ENCODE results near the gene CPXM1. TPM values are rescaled to one million over a fixed set of nuclear protein-coding genes. Genes with fewer than 3 reads are reported as not detected.

Gene CPXM1
- total RNA-seq, 1 experiment from 2014 or later = not detected

GRCh38 chr20:2757001-2757400, 43.4 kb downstream of the CPXM1 start:
- H3K4me1 ChIP-seq = peaks cover 9% of the 10 kb centered on the region; the same call in 1 of the 2 replicates
- no peak overlapping the region for H3K27ac Mint-ChIP-seq (ENCODE audit: unreplicated experiment)
- no peaks in the 10 kb centered on the region; the same call in 1 of the 2 replicates for H3K27me3 ChIP-seq (replicated peaks; ENCODE audit: control insufficient read depth, insufficient read depth, low read length)
- CTCF ChIA-PET = no interaction called here
- POLR2A ChIA-PET = no interaction called here
- peaks cover 7% of the 10 kb centered on the region for H3K27me3 Mint-ChIP-seq (ENCODE audit: insufficient read depth, unreplicated experiment)
- no peak overlapping the region for H3K4me3 Mint-ChIP-seq (ENCODE audit: unreplicated experiment)
- H3K9me3 ChIP-seq = no peaks in the 10 kb centered on the region
- DNase-seq = no peak
- H3K9me3 Mint-ChIP-seq (ENCODE audit: unreplicated experiment) = no peaks in the 10 kb centered on the region
- H3K4me1 Mint-ChIP-seq (ENCODE audit: low read depth, unreplicated experiment) = peaks cover 8% of the 10 kb centered on the region
- intact Hi-C loops (cut with micrococcal nuclease; ENCODE audit: unreplicated experiment) = no loop called here
- H3K4me3 ChIP-seq (ENCODE audit: low read depth, low read length) = no peak overlapping the region
- H3K36me3 ChIP-seq (ENCODE audit: control insufficient read depth, insufficient read depth, low read length) = no peaks in the 10 kb centered on the region
- BruUV-seq (replicated peaks) = no TSS peak
- no peak for TF ChIP-seq CTCF (IDR thresholded peaks at IDR 0.05; ENCODE audit: insufficient read depth in 1 of 2, low read depth in 1 of 2, low read length in 1 of 2, severe bottlenecking in 1 of 2, unreplicated experiment in 1 of 2)
- no peaks in the 10 kb centered on the region for H3K36me3 Mint-ChIP-seq (ENCODE audit: insufficient read depth, unreplicated experiment)

GRCh38 chr20:2756056-2756611, 44.3 kb downstream of the CPXM1 start:
- ChIA-PET POLR2A (interaction anchor here (0.7 kb wide), 1 partner anchor 110 kb away, joined by 5 read pairs; no protein-coding TSS in a partner anchor), CTCF (interaction anchor here (0.6 to 1.3 kb wide), 8 partner anchors 11 to 289 kb away, joined by 3 to 9 read pairs (median 4); no protein-coding TSS in a partner anchor)
- intact Hi-C loops (cut with micrococcal nuclease; ENCODE audit: unreplicated experiment) = loop anchor here (1.0 kb wide), 2 partner anchors 96 to 245 kb away; no protein-coding TSS in a partner anchor
- Histone ChIP-seq H3K4me3 (ENCODE audit: low read depth, low read length) (no peak overlapping the region), H3K9me3 (no peaks in the 10 kb centered on the region), H3K27me3 (replicated peaks; ENCODE audit: control insufficient read depth, insufficient read depth, low read length) (no peaks in the 10 kb centered on the region; the same call in 1 of the 2 replicates), H3K36me3 (ENCODE audit: control insufficient read depth, insufficient read depth, low read length) (no peaks in the 10 kb centered on the region), H3K4me1 (peaks cover 13% of the 10 kb centered on the region)
- DNase-seq = peak; percentile 48 to 61
- Mint-ChIP-seq H3K9me3 (ENCODE audit: unreplicated experiment) (no peaks in the 10 kb centered on the region), H3K4me3 (ENCODE audit: unreplicated experiment) (no peak overlapping the region), H3K27me3 (ENCODE audit: insufficient read depth, unreplicated experiment) (peaks cover 7% of the 10 kb centered on the region), H3K4me1 (ENCODE audit: low read depth, unreplicated experiment) (peaks cover 8% of the 10 kb centered on the region), H3K27ac (ENCODE audit: unreplicated experiment) (no peak overlapping the region), H3K36me3 (ENCODE audit: insufficient read depth, unreplicated experiment) (no peaks in the 10 kb centered on the region)
- BruUV-seq (replicated peaks) = no TSS peak
- TF ChIP-seq CTCF (IDR thresholded peaks at IDR 0.05; ENCODE audit: insufficient read depth in 1 of 2, low read depth in 1 of 2, low read length in 1 of 2, severe bottlenecking in 1 of 2, unreplicated experiment in 1 of 2) = peak; percentile 70 to 79

GRCh38 chr20:2755451-2756055, 44.9 kb downstream of the CPXM1 start:
- H3K4me1 ChIP-seq = peaks cover 19% of the 10 kb centered on the region
- TF ChIP-seq CTCF (IDR thresholded peaks at IDR 0.05; ENCODE audit: insufficient read depth in 1 of 2, low read depth in 1 of 2, low read length in 1 of 2, severe bottlenecking in 1 of 2, unreplicated experiment in 1 of 2) = no peak
- ChIA-PET CTCF (interaction anchor here (0.6 to 1.3 kb wide), 9 partner anchors 11 to 520 kb away, joined by 3 to 9 read pairs (median 4); no protein-coding TSS in a partner anchor), POLR2A (interaction anchor here (0.7 kb wide), 1 partner anchor 110 kb away, joined by 5 read pairs; no protein-coding TSS in a partner anchor)
- no peaks in the 10 kb centered on the region for H3K36me3 ChIP-seq (ENCODE audit: control insufficient read depth, insufficient read depth, low read length)
- DNase-seq = peak in 1 of 2 experiments; percentile 23
- Mint-ChIP-seq H3K9me3 (ENCODE audit: unreplicated experiment) (no peaks in the 10 kb centered on the region), H3K4me1 (ENCODE audit: low read depth, unreplicated experiment) (peaks cover 14% of the 10 kb centered on the region), H3K27me3 (ENCODE audit: insufficient read depth, unreplicated experiment) (peaks cover 7% of the 10 kb centered on the region), H3K4me3 (ENCODE audit: unreplicated experiment) (no peak overlapping the region), H3K36me3 (ENCODE audit: insufficient read depth, unreplicated experiment) (no peaks in the 10 kb centered on the region), H3K27ac (ENCODE audit: unreplicated experiment) (no peak overlapping the region)
- H3K9me3 ChIP-seq = no peaks in the 10 kb centered on the region
- intact Hi-C loops (cut with micrococcal nuclease; ENCODE audit: unreplicated experiment) = loop anchor here (1.0 kb wide), 2 partner anchors 97 to 246 kb away; no protein-coding TSS in a partner anchor
- no peak overlapping the region for H3K4me3 ChIP-seq (ENCODE audit: low read depth, low read length)
- BruUV-seq (replicated peaks) = no TSS peak
- no peaks in the 10 kb centered on the region; the same call in 1 of the 2 replicates for H3K27me3 ChIP-seq (replicated peaks; ENCODE audit: control insufficient read depth, insufficient read depth, low read length)

All from Caco-2 (cell line).